ENCODE results near the gene PTPN4.

The PTPN4 gene

DNA sequence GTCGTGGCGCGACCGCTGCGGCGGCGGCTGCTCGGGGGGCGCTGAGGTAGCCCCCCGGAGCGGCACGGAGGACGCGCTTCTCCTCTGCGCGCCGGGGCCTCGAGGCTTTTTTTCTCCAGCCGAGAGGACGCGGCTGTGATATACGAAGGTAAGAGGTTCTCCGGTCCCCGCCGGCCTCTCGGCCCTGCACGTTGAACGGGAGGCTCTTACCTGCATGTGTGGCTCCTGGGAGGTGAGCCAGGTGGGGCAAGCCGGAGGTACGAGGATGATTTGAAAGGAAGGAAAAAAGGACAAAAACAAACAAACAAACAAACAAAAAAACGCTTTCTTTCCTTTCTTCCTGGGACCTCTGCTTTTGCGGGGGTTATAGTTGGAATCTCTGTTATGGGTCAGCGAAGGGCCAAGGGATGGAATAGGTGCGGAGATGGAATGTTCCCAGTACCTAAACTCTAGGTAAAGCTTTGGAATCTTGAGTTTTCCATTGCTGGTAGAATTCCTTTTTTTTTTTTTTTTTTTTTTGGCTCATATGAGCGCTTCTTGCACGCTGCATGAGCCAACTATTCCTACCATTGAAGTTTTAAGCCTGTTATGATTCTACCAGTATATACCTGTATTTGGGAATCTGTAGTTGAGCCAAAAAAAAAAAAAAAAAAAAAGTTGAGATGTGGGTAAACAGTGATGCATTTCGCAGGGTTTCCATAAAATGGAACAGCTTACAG, 674 bp downstream of the PTPN4 start:
- Histone ChIP-seq H3K9me3 (ENCODE audit: control insufficient read depth, low read length) (no peaks in the 10 kb centered on the region), H3K4me1 (ENCODE audit: control insufficient read depth, insufficient read depth, low read length, poor library complexity, severe bottlenecking) (no peaks in the 10 kb centered on the region), H3K4me3 (ENCODE audit: insufficient read depth, low read depth, low read length, poor library complexity, severe bottlenecking) (peak overlapping the region; percentile 95), H3K27me3 (replicated peaks; ENCODE audit: control insufficient read depth, insufficient read depth, low read length, poor library complexity, severe bottlenecking) (no peaks in the 10 kb centered on the region), H3K27ac (ENCODE audit: insufficient read depth, low read length, poor library complexity, severe bottlenecking) (peak overlapping the region; percentile 90), H3K36me3 (ENCODE audit: control insufficient read depth, insufficient read depth, low read length) (no peaks in the 10 kb centered on the region)
- no peak for DNase-seq

GRCh38 chr2:119760956-119761275, 1.2 kb downstream of the PTPN4 start:
- Histone ChIP-seq H3K4me3 (ENCODE audit: insufficient read depth, low read depth, low read length, poor library complexity, severe bottlenecking) (peak overlapping the region; percentile 95), H3K27ac (ENCODE audit: insufficient read depth, low read length, poor library complexity, severe bottlenecking) (peak overlapping the region; percentile 90), H3K4me1 (ENCODE audit: control insufficient read depth, insufficient read depth, low read length, poor library complexity, severe bottlenecking) (no peaks in the 10 kb centered on the region), H3K27me3 (replicated peaks; ENCODE audit: control insufficient read depth, insufficient read depth, low read length, poor library complexity, severe bottlenecking) (no peaks in the 10 kb centered on the region), H3K36me3 (ENCODE audit: control insufficient read depth, insufficient read depth, low read length) (no peaks in the 10 kb centered on the region), H3K9me3 (ENCODE audit: control insufficient read depth, low read length) (no peaks in the 10 kb centered on the region)
- DNase-seq: no peak

GRCh38 chr2:119764832-119765231, 5.1 kb downstream of the PTPN4 start:
- Histone ChIP-seq H3K27ac (ENCODE audit: insufficient read depth, low read length, poor library complexity, severe bottlenecking) (no peak overlapping the region), H3K36me3 (ENCODE audit: control insufficient read depth, insufficient read depth, low read length) (no peaks in the 10 kb centered on the region), H3K27me3 (replicated peaks; ENCODE audit: control insufficient read depth, insufficient read depth, low read length, poor library complexity, severe bottlenecking) (no peaks in the 10 kb centered on the region), H3K4me3 (ENCODE audit: insufficient read depth, low read depth, low read length, poor library complexity, severe bottlenecking) (no peak overlapping the region), H3K4me1 (ENCODE audit: control insufficient read depth, insufficient read depth, low read length, poor library complexity, severe bottlenecking) (peaks cover 4% of the 10 kb centered on the region), H3K9me3 (ENCODE audit: control insufficient read depth, low read length) (no peaks in the 10 kb centered on the region)
- no peak for DNase-seq

DNA sequence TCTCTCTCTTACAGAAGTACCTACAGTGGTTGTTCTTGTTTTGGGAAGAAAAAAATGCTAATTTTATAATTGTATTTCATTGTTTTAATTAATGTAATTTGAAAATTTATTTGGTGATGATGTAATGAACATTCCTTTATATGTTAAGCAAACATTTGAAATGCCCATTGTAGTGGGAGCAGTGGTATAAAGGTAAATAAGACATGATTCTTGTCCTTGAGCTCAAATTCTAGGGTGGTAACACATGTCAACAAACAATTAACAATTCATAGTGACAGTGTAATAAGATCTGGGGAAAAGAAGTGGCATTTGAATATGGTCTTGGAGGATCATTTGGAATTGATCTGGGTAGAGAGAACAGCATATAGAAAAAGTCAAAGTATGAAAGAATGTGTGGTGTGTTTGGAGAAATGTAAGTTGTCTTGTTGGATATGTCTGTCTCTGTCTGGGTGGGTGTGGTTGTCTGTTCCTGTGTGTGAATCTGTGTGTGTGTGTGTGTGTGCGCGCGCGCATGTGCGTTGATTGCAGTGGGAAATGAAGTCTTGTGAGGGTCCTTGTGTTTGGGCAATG, 5.8 kb downstream of the PTPN4 start:
- no peaks in the 10 kb centered on the region for H3K36me3 ChIP-seq (ENCODE audit: control insufficient read depth, insufficient read depth, low read length)
- DNase-seq: no peak
- no peaks in the 10 kb centered on the region for H3K27me3 ChIP-seq (replicated peaks; ENCODE audit: control insufficient read depth, insufficient read depth, low read length, poor library complexity, severe bottlenecking)
- no peaks in the 10 kb centered on the region for H3K9me3 ChIP-seq (ENCODE audit: control insufficient read depth, low read length)
- H3K4me3 ChIP-seq (ENCODE audit: insufficient read depth, low read depth, low read length, poor library complexity, severe bottlenecking): no peak overlapping the region
- H3K27ac ChIP-seq (ENCODE audit: insufficient read depth, low read length, poor library complexity, severe bottlenecking): no peak overlapping the region
- peaks cover 4% of the 10 kb centered on the region for H3K4me1 ChIP-seq (ENCODE audit: control insufficient read depth, insufficient read depth, low read length, poor library complexity, severe bottlenecking)

DNA sequence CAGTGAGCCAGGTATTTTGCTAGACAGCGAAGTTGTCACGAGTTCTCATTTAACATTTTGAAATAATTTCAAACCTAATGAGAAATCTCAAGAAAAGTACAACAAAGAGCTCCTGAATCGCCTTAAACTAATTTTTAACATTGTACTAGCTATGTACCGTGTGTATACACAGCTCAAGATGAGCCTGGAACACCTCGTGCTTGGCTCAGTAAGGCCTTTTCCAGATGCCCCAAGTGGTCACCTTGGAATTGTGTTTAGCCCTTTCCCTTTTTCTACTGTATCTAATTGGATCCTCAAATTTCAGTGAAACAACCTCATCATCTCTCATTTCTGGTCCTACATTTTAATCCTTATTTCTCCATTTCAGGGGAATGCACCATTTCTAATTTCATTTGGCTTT, 7.2 kb downstream of the PTPN4 start:
- H3K27ac ChIP-seq (ENCODE audit: insufficient read depth, low read length, poor library complexity, severe bottlenecking): no peak overlapping the region
- no peaks in the 10 kb centered on the region for H3K27me3 ChIP-seq (replicated peaks; ENCODE audit: control insufficient read depth, insufficient read depth, low read length, poor library complexity, severe bottlenecking)
- no peaks in the 10 kb centered on the region for H3K36me3 ChIP-seq (ENCODE audit: control insufficient read depth, insufficient read depth, low read length)
- no peaks in the 10 kb centered on the region for H3K9me3 ChIP-seq (ENCODE audit: control insufficient read depth, low read length)
- no peak overlapping the region for H3K4me3 ChIP-seq (ENCODE audit: insufficient read depth, low read depth, low read length, poor library complexity, severe bottlenecking)
- H3K4me1 ChIP-seq (ENCODE audit: control insufficient read depth, insufficient read depth, low read length, poor library complexity, severe bottlenecking): peaks cover 4% of the 10 kb centered on the region
- DNase-seq: no peak

- no peaks in the 10 kb centered on the region for H3K9me3 ChIP-seq (ENCODE audit: control insufficient read depth, low read length)
- H3K27ac ChIP-seq (ENCODE audit: insufficient read depth, low read length, poor library complexity, severe bottlenecking): no peak overlapping the region
- peaks cover 8% of the 10 kb centered on the region for H3K4me1 ChIP-seq (ENCODE audit: control insufficient read depth, insufficient read depth, low read length, poor library complexity, severe bottlenecking)
- no peak overlapping the region for H3K4me3 ChIP-seq (ENCODE audit: insufficient read depth, low read depth, low read length, poor library complexity, severe bottlenecking)
- H3K36me3 ChIP-seq (ENCODE audit: control insufficient read depth, insufficient read depth, low read length): no peaks in the 10 kb centered on the region
- DNase-seq: no peak
- H3K27me3 ChIP-seq (replicated peaks; ENCODE audit: control insufficient read depth, insufficient read depth, low read length, poor library complexity, severe bottlenecking): no peaks in the 10 kb centered on the region
Measured at GRCh38 chr2:119768742-119769141, 9.0 kb downstream of the PTPN4 start.

DNA sequence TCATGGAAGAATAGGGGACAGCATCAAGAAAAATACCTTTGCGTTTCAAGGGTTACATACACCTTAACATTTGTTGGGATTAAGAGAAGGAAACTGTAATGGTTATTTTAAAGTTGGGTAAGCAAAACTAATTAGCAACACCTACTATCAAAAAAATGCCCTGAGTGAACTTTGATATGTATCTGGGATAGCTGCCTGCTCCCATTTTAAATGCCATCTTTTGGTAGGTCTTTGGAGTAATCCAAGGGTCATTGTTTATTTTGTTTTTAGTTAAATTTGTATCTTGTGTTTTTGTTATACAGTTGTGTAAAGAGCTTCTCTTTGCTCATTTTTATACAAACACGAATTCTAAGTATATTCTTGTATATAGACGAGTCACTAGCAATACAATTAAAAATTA, 9.9 kb downstream of the PTPN4 start:
- DNase-seq: no peak
- Histone ChIP-seq H3K9me3 (ENCODE audit: control insufficient read depth, low read length) (no peaks in the 10 kb centered on the region), H3K4me1 (ENCODE audit: control insufficient read depth, insufficient read depth, low read length, poor library complexity, severe bottlenecking) (peaks cover 8% of the 10 kb centered on the region), H3K36me3 (ENCODE audit: control insufficient read depth, insufficient read depth, low read length) (no peaks in the 10 kb centered on the region), H3K27me3 (replicated peaks; ENCODE audit: control insufficient read depth, insufficient read depth, low read length, poor library complexity, severe bottlenecking) (no peaks in the 10 kb centered on the region), H3K27ac (ENCODE audit: insufficient read depth, low read length, poor library complexity, severe bottlenecking) (no peak overlapping the region), H3K4me3 (ENCODE audit: insufficient read depth, low read depth, low read length, poor library complexity, severe bottlenecking) (no peak overlapping the region)

DNA sequence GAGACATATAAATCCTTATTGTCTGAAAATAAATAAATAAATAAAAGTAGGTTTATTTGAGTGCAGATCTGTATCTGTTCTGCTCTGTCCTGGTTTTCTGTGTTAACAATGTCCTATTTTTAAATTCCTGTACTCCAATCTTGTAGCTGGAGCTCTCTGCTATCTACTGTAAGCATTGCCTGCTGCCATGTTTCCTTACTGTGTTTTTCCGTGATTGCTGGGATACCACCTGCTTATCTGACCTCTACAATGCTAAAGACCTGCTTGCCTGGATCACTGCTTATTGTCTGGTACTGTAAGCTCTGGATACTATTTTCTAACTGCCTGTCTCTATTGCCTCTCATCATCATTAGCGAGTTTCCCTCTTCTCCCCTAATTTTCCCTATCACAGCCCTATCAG, 11.6 kb downstream of the PTPN4 start:
- H3K4me1 ChIP-seq (ENCODE audit: control insufficient read depth, insufficient read depth, low read length, poor library complexity, severe bottlenecking): peaks cover 8% of the 10 kb centered on the region
- H3K27ac ChIP-seq (ENCODE audit: insufficient read depth, low read length, poor library complexity, severe bottlenecking): no peak overlapping the region
- H3K36me3 ChIP-seq (ENCODE audit: control insufficient read depth, insufficient read depth, low read length): no peaks in the 10 kb centered on the region
- H3K4me3 ChIP-seq (ENCODE audit: insufficient read depth, low read depth, low read length, poor library complexity, severe bottlenecking): no peak overlapping the region
- H3K9me3 ChIP-seq (ENCODE audit: control insufficient read depth, low read length): no peaks in the 10 kb centered on the region
- H3K27me3 ChIP-seq (replicated peaks; ENCODE audit: control insufficient read depth, insufficient read depth, low read length, poor library complexity, severe bottlenecking): no peaks in the 10 kb centered on the region
- no peak for DNase-seq

DNA sequence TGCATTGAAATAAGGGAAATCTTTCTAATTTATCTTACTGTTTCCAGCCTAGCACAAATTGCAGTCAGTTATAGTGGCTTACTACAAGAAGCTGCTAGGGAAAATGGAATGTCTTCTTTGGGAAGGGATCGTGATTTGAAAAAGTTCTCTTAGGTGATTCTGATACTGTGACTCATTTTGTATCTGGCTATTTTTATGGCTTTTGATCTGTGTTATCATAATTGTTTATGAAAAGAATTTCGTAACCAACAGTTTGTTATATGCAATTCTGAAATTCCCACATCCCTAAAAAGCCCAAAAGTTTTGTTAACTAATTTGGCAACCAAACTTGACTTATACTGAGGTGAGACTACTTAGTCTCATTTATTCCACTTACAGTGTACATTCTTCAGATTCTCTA, 12.4 kb downstream of the PTPN4 start:
- Histone ChIP-seq H3K27me3 (replicated peaks; ENCODE audit: control insufficient read depth, insufficient read depth, low read length, poor library complexity, severe bottlenecking) (no peaks in the 10 kb centered on the region), H3K9me3 (ENCODE audit: control insufficient read depth, low read length) (no peaks in the 10 kb centered on the region), H3K27ac (ENCODE audit: insufficient read depth, low read length, poor library complexity, severe bottlenecking) (no peak overlapping the region), H3K36me3 (ENCODE audit: control insufficient read depth, insufficient read depth, low read length) (no peaks in the 10 kb centered on the region), H3K4me1 (ENCODE audit: control insufficient read depth, insufficient read depth, low read length, poor library complexity, severe bottlenecking) (peaks cover 8% of the 10 kb centered on the region), H3K4me3 (ENCODE audit: insufficient read depth, low read depth, low read length, poor library complexity, severe bottlenecking) (no peak overlapping the region)
- no peak for DNase-seq

DNA sequence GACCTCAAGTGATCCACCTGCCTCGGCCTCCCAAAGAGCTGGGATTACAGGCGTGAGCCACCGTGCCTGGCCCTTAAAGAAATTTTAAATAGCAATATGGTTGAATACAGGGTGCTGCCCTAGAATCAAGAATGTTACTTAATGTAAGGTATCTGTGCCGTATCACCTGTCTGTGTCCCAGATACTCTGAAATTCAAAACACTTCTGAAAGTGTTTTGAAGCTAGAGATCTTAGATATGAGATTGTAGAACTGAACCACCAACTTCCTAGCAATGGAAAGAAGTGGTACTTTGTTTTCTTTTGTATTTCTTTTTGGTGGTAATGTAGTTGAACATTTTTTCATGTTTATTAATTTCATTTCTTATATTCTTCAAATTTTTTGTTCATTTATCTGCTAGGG, 13.0 kb downstream of the PTPN4 start:
- Histone ChIP-seq H3K9me3 (ENCODE audit: control insufficient read depth, low read length) (no peaks in the 10 kb centered on the region), H3K27me3 (replicated peaks; ENCODE audit: control insufficient read depth, insufficient read depth, low read length, poor library complexity, severe bottlenecking) (no peaks in the 10 kb centered on the region), H3K4me1 (ENCODE audit: control insufficient read depth, insufficient read depth, low read length, poor library complexity, severe bottlenecking) (peaks cover 8% of the 10 kb centered on the region), H3K36me3 (ENCODE audit: control insufficient read depth, insufficient read depth, low read length) (no peaks in the 10 kb centered on the region), H3K4me3 (ENCODE audit: insufficient read depth, low read depth, low read length, poor library complexity, severe bottlenecking) (no peak overlapping the region), H3K27ac (ENCODE audit: insufficient read depth, low read length, poor library complexity, severe bottlenecking) (no peak overlapping the region)
- no peak for DNase-seq
